Natural killer cell (primary cell): Measurements from ENCODE around the gene NXPE2. TPM values are rescaled to one million over a fixed set of nuclear protein-coding genes. Genes with fewer than 3 reads are reported as not detected.

Experiments used
- total RNA-seq, 4 donors: library from RNA; stranded (reverse); fragments of 120-200 nt in 1 of 4; gene quantifications; one replicate each; pipeline versions ENCODE4 v1.2.3 to v1.2.4, GENCODE V29; 2013 to 2022

Gene NXPE2
- total RNA-seq, 3 donors from 2014 or later (not counting 1 experiment from before 2014, with no cell fraction given): not detected

Other genes starting within 250 kb of the NXPE2 start
- gene REXO2, start 239.1 kb upstream of the NXPE2 start, total RNA-seq: 10 to 100 TPM; 21.4 to 32.8 (median 24.7) TPM
- not detected for gene NXPE1, start 118.6 kb upstream of the NXPE2 start, total RNA-seq
- gene NXPE4, start 82.7 kb upstream of the NXPE2 start, total RNA-seq: not detected